Measurements from ENCODE around the gene GSTO2.
"Not testable (repeated sequence)": the region's sequence is repeated elsewhere in the genome, so short reads cannot be mapped to it uniquely, and the experiment has no call there.

Gene GSTO2

DNA sequence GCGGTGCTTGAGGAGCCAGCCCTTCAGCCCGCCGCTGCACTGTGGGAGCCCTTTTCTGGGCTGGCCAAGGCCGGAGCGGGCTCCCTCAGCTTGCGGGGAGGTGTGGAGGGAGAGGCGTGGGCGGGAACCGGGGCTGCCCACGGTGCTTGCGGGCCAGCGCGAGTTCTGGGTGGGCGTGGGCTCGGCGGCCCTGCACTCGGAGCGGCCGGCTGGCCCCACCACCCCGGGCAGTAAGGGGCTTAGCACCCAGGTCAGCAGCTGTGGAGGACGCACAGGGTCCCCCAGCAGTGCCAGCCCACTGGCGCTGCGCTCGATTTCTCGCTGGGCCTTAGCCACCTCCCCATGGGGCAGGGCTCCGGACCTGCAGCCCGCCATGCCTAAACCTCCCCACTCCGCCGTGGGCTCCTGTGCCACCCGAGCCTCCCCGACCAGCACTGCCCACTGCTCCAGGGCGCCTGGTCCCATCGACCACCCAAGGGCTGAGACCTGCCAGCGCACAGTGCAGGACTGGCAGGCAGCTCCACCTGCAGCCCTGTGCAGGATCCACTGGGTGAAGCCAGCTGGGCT is 23.8 kb upstream of the GSTO2 start:
- DNase-seq (ENCODE audit: low read depth): no peak
- TF ChIP-seq CTCF (IDR thresholded peaks at IDR 0.05; ENCODE audit: control insufficient read depth, insufficient read depth, low read depth, low read length, missing control alignments): no peak
- H3K4me3 ChIP-seq (ENCODE audit: control insufficient read depth, low read depth, low read length): no peak overlapping the region

GRCh38 chr10:104246976-104247375 is 22.0 kb upstream of the GSTO2 start:
- no peak for TF ChIP-seq CTCF (IDR thresholded peaks at IDR 0.05; ENCODE audit: control insufficient read depth, insufficient read depth, low read depth, low read length, missing control alignments)
- peak; percentile 18 for DNase-seq (ENCODE audit: low read depth)
- no peak overlapping the region for H3K4me3 ChIP-seq (ENCODE audit: control insufficient read depth, low read depth, low read length)

DNA sequence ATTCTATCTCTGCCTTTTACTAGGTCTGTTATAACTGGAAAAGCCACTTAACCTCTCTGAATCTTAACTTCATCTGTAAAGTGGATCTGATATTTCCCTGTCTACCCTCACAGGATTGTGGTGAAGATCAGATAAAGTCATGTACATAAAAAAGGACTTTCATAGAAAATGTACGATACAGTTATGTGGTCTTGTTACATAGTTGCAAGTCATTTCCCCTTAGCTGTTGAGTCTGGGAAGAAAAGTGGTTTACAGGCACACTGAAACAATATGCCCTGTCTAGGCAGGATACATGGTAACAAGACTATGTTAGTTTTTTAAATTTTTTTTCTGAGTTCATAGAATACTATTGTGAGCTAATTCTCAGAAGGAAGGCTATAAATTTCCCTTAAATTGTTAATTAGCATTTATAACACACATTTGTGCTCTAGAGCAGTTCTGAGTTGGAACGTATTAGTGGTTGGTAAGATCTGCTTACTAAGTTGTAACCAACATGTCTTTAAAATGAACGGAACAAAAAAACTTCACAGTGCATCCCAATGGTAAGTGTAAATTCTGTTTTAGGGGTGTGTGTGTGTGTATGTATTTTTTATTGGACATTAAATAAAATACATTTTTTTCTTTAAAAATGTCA is 21.4 kb upstream of the GSTO2 start:
- no peak for TF ChIP-seq CTCF (IDR thresholded peaks at IDR 0.05; ENCODE audit: control insufficient read depth, insufficient read depth, low read depth, low read length, missing control alignments)
- no peak overlapping the region for H3K4me3 ChIP-seq (ENCODE audit: control insufficient read depth, low read depth, low read length)
- no peak for DNase-seq (ENCODE audit: low read depth)

DNA sequence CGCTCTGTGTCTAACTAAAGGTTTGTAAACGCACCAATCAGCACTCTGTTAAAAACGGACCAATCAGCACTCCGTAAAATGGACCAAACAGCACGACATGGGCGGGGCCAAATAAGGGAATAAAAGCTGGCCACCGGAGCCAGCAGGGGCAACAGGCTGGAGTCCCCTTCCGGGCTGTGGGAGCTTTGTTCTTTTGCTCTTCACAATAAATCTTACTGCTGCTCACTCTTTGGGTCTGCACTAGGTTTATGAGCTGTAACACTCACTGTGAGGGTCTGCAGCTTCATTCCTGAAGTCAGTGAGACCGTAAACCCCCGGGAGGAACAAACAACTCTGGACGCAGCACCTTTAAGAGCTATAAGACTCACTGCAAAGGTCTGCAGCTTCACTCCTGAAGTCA is 20.1 kb upstream of the GSTO2 start:
- H3K4me3 ChIP-seq (ENCODE audit: control insufficient read depth, low read depth, low read length); DNase-seq (ENCODE audit: low read depth): not testable (repeated sequence)

GRCh38 chr10:104250371-104250770 is 18.6 kb upstream of the GSTO2 start:
- H3K4me3 ChIP-seq (ENCODE audit: control insufficient read depth, low read depth, low read length): no peak overlapping the region
- no peak for DNase-seq (ENCODE audit: low read depth)
- no peak for TF ChIP-seq CTCF (IDR thresholded peaks at IDR 0.05; ENCODE audit: control insufficient read depth, insufficient read depth, low read depth, low read length, missing control alignments)

DNA sequence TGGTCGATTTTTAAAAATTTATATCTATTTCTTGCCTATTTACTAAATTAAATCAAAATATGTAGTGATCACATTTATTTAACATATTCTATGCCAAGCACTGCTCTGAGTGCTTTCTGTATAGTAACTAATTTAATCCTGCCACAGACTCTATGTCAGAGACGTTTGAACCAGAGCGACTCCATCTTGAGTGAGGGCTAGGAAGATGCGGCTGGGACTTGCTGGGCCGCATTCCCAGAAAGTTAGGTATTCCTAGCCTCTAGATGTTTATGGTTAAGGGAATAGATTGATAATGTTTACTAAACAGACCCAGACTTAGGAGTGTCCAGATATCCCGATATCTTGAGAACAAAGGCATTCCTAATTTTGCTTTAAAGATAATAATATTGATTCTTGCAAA is 17.5 kb upstream of the GSTO2 start:
- DNase-seq (ENCODE audit: low read depth): no peak
- H3K4me3 ChIP-seq (ENCODE audit: control insufficient read depth, low read depth, low read length): no peak overlapping the region
- no peak for TF ChIP-seq CTCF (IDR thresholded peaks at IDR 0.05; ENCODE audit: control insufficient read depth, insufficient read depth, low read depth, low read length, missing control alignments)

DNA sequence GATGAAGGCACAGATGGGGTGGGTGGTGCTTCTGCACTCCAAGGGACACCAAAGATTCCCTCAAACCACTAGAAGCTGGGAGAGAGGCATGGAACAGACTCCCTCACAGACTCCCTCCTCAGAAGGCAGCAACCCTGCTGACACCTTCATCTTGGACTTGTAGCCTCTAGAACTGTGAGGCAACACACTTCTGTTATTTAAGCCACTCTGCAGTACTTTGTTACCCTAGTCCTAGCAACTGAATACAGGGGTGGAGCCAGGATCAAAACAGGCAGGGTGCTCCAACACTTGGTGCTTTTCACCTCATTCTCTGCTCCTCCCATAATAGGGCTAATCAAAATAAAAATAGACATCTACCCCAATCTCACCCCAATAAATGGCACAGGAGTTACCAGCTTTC is 16.6 kb upstream of the GSTO2 start:
- DNase-seq (ENCODE audit: low read depth): no peak
- H3K4me3 ChIP-seq (ENCODE audit: control insufficient read depth, low read depth, low read length): no peak overlapping the region
- TF ChIP-seq CTCF (IDR thresholded peaks at IDR 0.05; ENCODE audit: control insufficient read depth, insufficient read depth, low read depth, low read length, missing control alignments): no peak

Data from AG09309 (cell line).